ENCODE data around the gene ITGA3. TPM values are rescaled to one million over a fixed set of nuclear protein-coding genes. Genes with fewer than 3 reads are reported as not detected.

ITGA3 gene
- total RNA-seq, 2 donors from 2014 or later: 16.6 to 21.7 TPM

GRCh38 chr17:50048988-50049387 lies 6.9 kb upstream of the ITGA3 start:
- Mint-ChIP-seq H3K4me1 (peaks cover 41% of the 10 kb centered on the region), H3K4me3 (no peak overlapping the region), H3K9me3 (no peaks in the 10 kb centered on the region), H3K27ac (no peak overlapping the region), H3K36me3 (ENCODE audit: low read depth) (no peaks in the 10 kb centered on the region), H3K27me3 (ENCODE audit: insufficient read depth) (peaks cover 8% of the 10 kb centered on the region)
- H3K9ac ChIP-seq (ENCODE audit: extremely low read depth, low read length, poor library complexity, severe bottlenecking): no peak overlapping the region
- peaks cover 16% of the 10 kb centered on the region for H3K4me1 ChIP-seq (ENCODE audit: control insufficient read depth, insufficient read depth, low read length)
- no peaks in the 10 kb centered on the region for H3K9me3 ChIP-seq (ENCODE audit: control insufficient read depth, low read length)
- DNase-seq: no peak
- H3K36me3 ChIP-seq (ENCODE audit: control insufficient read depth, insufficient read depth, low read length): no peaks in the 10 kb centered on the region
- H3K27me3 ChIP-seq (ENCODE audit: control insufficient read depth, insufficient read depth, low read length, poor library complexity, severe bottlenecking): no peaks in the 10 kb centered on the region
- no peak overlapping the region for H3K4me3 ChIP-seq (ENCODE audit: low read length)
- no peak for TF ChIP-seq CTCF (conservative IDR thresholded peaks at IDR 0.05)
- H3K27ac ChIP-seq (ENCODE audit: low read depth, low read length): no peak overlapping the region
- 90 to 92% methylated on average over 4 of the region's 4 CpGs for WGBS, 2 experiments (ENCODE audit: insufficient coverage in 1 of 2, insufficient read length in 1 of 2)

DNA sequence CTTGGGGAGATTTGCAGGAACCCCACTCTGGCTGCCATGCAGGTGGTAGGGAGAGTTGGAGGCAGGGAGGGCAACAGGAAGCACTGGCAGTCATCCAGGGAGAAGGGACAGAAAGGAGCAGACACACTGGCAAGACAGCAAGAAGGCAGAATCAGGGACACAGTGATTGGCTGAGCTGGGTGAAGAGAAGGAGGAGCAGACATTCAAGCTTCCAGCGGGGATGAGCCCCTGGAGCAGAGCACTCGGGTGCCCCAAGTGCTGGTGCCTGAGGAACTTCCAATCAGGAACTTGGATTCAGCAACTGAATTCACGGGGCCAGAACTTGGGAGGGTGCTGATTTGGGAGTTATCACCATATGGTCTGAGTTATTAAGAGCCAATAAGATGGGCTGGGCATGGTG lies 6.3 kb upstream of the ITGA3 start:
- Mint-ChIP-seq H3K4me1 (peaks cover 44% of the 10 kb centered on the region), H3K36me3 (ENCODE audit: low read depth) (no peaks in the 10 kb centered on the region), H3K27ac (no peak overlapping the region), H3K4me3 (no peak overlapping the region), H3K27me3 (ENCODE audit: insufficient read depth) (peaks cover 8% of the 10 kb centered on the region), H3K9me3 (no peaks in the 10 kb centered on the region)
- peaks cover 16% of the 10 kb centered on the region for H3K4me1 ChIP-seq (ENCODE audit: control insufficient read depth, insufficient read depth, low read length)
- no peaks in the 10 kb centered on the region for H3K36me3 ChIP-seq (ENCODE audit: control insufficient read depth, insufficient read depth, low read length)
- TF ChIP-seq CTCF (conservative IDR thresholded peaks at IDR 0.05): no peak
- 82 to 91% methylated on average over 3 of the region's 3 CpGs for WGBS, 2 experiments (ENCODE audit: insufficient coverage in 1 of 2, insufficient read length in 1 of 2)
- no peaks in the 10 kb centered on the region for H3K27me3 ChIP-seq (ENCODE audit: control insufficient read depth, insufficient read depth, low read length, poor library complexity, severe bottlenecking)
- H3K9ac ChIP-seq (ENCODE audit: extremely low read depth, low read length, poor library complexity, severe bottlenecking): no peak overlapping the region
- peak; percentile 59 for DNase-seq
- no peak overlapping the region for H3K4me3 ChIP-seq (ENCODE audit: low read length)
- H3K9me3 ChIP-seq (ENCODE audit: control insufficient read depth, low read length): no peaks in the 10 kb centered on the region
- H3K27ac ChIP-seq (ENCODE audit: low read depth, low read length): no peak overlapping the region

DNA sequence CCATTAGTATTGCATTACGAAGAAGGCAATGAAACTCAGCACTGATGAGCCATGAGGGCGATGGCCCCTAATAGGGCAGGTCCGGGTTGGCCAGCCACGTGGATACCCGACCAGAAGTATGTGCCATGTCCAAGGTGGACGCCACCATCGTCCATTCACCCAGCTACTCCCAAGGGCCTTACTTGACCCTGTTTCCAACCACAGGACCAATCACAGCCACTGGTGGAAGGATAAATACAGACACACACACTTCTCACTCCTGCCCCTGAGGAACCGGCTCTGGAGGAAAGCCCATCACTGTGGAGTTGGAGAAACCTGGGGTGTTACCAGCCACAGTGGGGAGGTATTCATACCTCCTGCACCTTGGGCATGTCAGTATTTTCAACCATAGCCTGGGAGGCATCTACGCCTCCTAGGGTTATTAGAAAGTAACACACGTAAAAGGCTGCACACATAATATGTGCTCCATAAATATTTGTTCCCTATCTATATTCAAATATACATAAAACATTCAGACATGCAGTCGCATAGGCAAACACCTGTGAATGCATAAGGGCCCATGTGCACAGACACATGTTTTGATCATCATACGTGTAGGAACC lies 5.4 kb upstream of the ITGA3 start:
- Mint-ChIP-seq H3K4me3 (no peak overlapping the region), H3K36me3 (ENCODE audit: low read depth) (no peaks in the 10 kb centered on the region), H3K27ac (no peak overlapping the region), H3K27me3 (ENCODE audit: insufficient read depth) (peaks cover 8% of the 10 kb centered on the region), H3K4me1 (peaks cover 48% of the 10 kb centered on the region), H3K9me3 (no peaks in the 10 kb centered on the region)
- Histone ChIP-seq H3K27ac (ENCODE audit: low read depth, low read length) (no peak overlapping the region), H3K9me3 (ENCODE audit: control insufficient read depth, low read length) (no peaks in the 10 kb centered on the region), H3K27me3 (ENCODE audit: control insufficient read depth, insufficient read depth, low read length, poor library complexity, severe bottlenecking) (no peaks in the 10 kb centered on the region), H3K4me1 (ENCODE audit: control insufficient read depth, insufficient read depth, low read length) (peaks cover 16% of the 10 kb centered on the region), H3K4me3 (ENCODE audit: low read length) (no peak overlapping the region), H3K36me3 (ENCODE audit: control insufficient read depth, insufficient read depth, low read length) (no peaks in the 10 kb centered on the region), H3K9ac (ENCODE audit: extremely low read depth, low read length, poor library complexity, severe bottlenecking) (no peak overlapping the region)
- no peak for TF ChIP-seq CTCF (conservative IDR thresholded peaks at IDR 0.05)
- DNase-seq: peak; percentile 53
- WGBS, 2 experiments (ENCODE audit: insufficient coverage in 1 of 2, insufficient read length in 1 of 2): 92 to 98% methylated on average over 5 to 12 of the region's 12 CpGs

Measured in endodermal cell (in vitro differentiated cells).